ENCODE results near the gene FGF5. TPM values are rescaled to one million over a fixed set of nuclear protein-coding genes. Genes with fewer than 3 reads are reported as not detected.

Gene FGF5
- not detected for total RNA-seq

GRCh38 chr4:80266253-80266901 is at the start of gene FGF5:
Gene FGF5 (plus strand): TSS chr4:80266664. CDS start chr4:80266825, 161 bp downstream.
- H3K4me1 Mint-ChIP-seq (ENCODE audit: low read depth) = peaks cover 25% of the 10 kb centered on the region
- ChIA-PET POLR2A (no interaction called here), CTCF (no interaction called here)
- peak; percentile 49 for DNase-seq
- no peaks in the 10 kb centered on the region for H3K9me3 Mint-ChIP-seq
- intact Hi-C loops (cut with micrococcal nuclease) = loop anchor here (5.0 kb wide), 1 partner anchor 71 kb away; the partner anchor contains the start of gene CFAP299
- no peak within 1 kb of the TSS for H3K27ac Mint-ChIP-seq
- no peaks in the 10 kb centered on the region for H3K36me3 Mint-ChIP-seq
- peaks cover 73% of the 10 kb centered on the region for H3K27me3 Mint-ChIP-seq
- H3K4me3 Mint-ChIP-seq = peak within 1 kb of the TSS; percentile 65

- Mint-ChIP-seq H3K4me1 (ENCODE audit: low read depth) (peaks cover 2% of the 10 kb centered on the region), H3K9me3 (no peaks in the 10 kb centered on the region), H3K4me3 (no peak overlapping the region), H3K27me3 (peaks cover 12% of the 10 kb centered on the region), H3K27ac (no peak overlapping the region), H3K36me3 (no peaks in the 10 kb centered on the region)
- intact Hi-C loops (cut with micrococcal nuclease) = loop anchor here (10.0 kb wide), 2 partner anchors 115 to 1175 kb away; partner anchors contain the start of gene CFAP299
- CTCF ChIA-PET = interaction anchor here (1.1 to 2.1 kb wide), 5 partner anchors 17 to 1267 kb away, joined by 3 to 6 read pairs (median 4); no protein-coding TSS in a partner anchor
- no peak for DNase-seq
- POLR2A ChIA-PET = no interaction called here
Observed at GRCh38 chr4:80219301-80220025, 47.0 kb upstream of the FGF5 start.

GRCh38 chr4:80220711-80221110 is 45.8 kb upstream of the FGF5 start:
- peaks cover 15% of the 10 kb centered on the region for H3K27me3 Mint-ChIP-seq

GRCh38 chr4:80221161-80221560 is 45.3 kb upstream of the FGF5 start:
- H3K27ac Mint-ChIP-seq = no peak overlapping the region
- H3K4me3 Mint-ChIP-seq = no peak overlapping the region
- no peaks in the 10 kb centered on the region for H3K4me1 Mint-ChIP-seq (ENCODE audit: low read depth)
- ChIA-PET POLR2A (no interaction called here), CTCF (interaction anchor here (1.2 to 2.1 kb wide), 4 partner anchors 9 to 819 kb away, joined by 3 to 6 read pairs (median 4); no protein-coding TSS in a partner anchor)
- H3K9me3 Mint-ChIP-seq = no peaks in the 10 kb centered on the region
- peaks cover 15% of the 10 kb centered on the region for H3K27me3 Mint-ChIP-seq
- H3K36me3 Mint-ChIP-seq = no peaks in the 10 kb centered on the region
- intact Hi-C loops (cut with micrococcal nuclease) = loop anchor here (10.0 kb wide), 1 partner anchor 114 kb away; the partner anchor contains the start of gene CFAP299
- no peak for DNase-seq

More at GRCh38 chr4:80220711-80221110, 45.8 kb upstream of the FGF5 start:
- H3K4me3 Mint-ChIP-seq = no peak overlapping the region
- intact Hi-C loops (cut with micrococcal nuclease) = loop anchor here (10.0 kb wide), 1 partner anchor 114 kb away; the partner anchor contains the start of gene CFAP299
- H3K36me3 Mint-ChIP-seq = no peaks in the 10 kb centered on the region
- no peak for DNase-seq
- no peaks in the 10 kb centered on the region for H3K9me3 Mint-ChIP-seq
- no peak overlapping the region for H3K27ac Mint-ChIP-seq
- ChIA-PET POLR2A (no interaction called here), CTCF (interaction anchor here (1.2 to 2.1 kb wide), 6 partner anchors 9 to 1267 kb away, joined by 3 to 6 read pairs (median 4); no protein-coding TSS in a partner anchor)
- no peaks in the 10 kb centered on the region for H3K4me1 Mint-ChIP-seq (ENCODE audit: low read depth)

GRCh38 chr4:80225595-80225994 is 40.9 kb upstream of the FGF5 start:
- Mint-ChIP-seq H3K9me3 (no peaks in the 10 kb centered on the region), H3K27ac (no peak overlapping the region), H3K4me3 (no peak overlapping the region), H3K27me3 (peaks cover 12% of the 10 kb centered on the region), H3K4me1 (ENCODE audit: low read depth) (no peaks in the 10 kb centered on the region), H3K36me3 (no peaks in the 10 kb centered on the region)
- ChIA-PET CTCF (no interaction called here), POLR2A (no interaction called here)
- intact Hi-C loops (cut with micrococcal nuclease) = loop anchor here (10.0 kb wide), 1 partner anchor 109 kb away; the partner anchor contains the start of gene CFAP299
- DNase-seq = no peak

- H3K27me3 Mint-ChIP-seq = peaks cover 12% of the 10 kb centered on the region
- no peak overlapping the region for H3K4me3 Mint-ChIP-seq
- POLR2A ChIA-PET = no interaction called here
- intact Hi-C loops (cut with micrococcal nuclease) = loop anchor here (10.0 kb wide), 1 partner anchor 109 kb away; the partner anchor contains the start of gene CFAP299
- no peak for DNase-seq
- H3K36me3 Mint-ChIP-seq = no peaks in the 10 kb centered on the region
- CTCF ChIA-PET = no interaction called here
- H3K27ac Mint-ChIP-seq = no peak overlapping the region
- H3K4me1 Mint-ChIP-seq (ENCODE audit: low read depth) = no peaks in the 10 kb centered on the region
- no peaks in the 10 kb centered on the region for H3K9me3 Mint-ChIP-seq
Observed at GRCh38 chr4:80226094-80226493, 40.4 kb upstream of the FGF5 start.

GRCh38 chr4:80228460-80228859 is 38.0 kb upstream of the FGF5 start:
- POLR2A ChIA-PET = no interaction called here
- H3K36me3 Mint-ChIP-seq = no peaks in the 10 kb centered on the region
- no peaks in the 10 kb centered on the region for H3K9me3 Mint-ChIP-seq
- H3K4me3 Mint-ChIP-seq = no peak overlapping the region
- intact Hi-C loops (cut with micrococcal nuclease) = loop anchor here (10.0 kb wide), 1 partner anchor 106 kb away; the partner anchor contains the start of gene CFAP299
- H3K27ac Mint-ChIP-seq = no peak overlapping the region
- no peak for DNase-seq
- H3K27me3 Mint-ChIP-seq = peaks cover 13% of the 10 kb centered on the region
- CTCF ChIA-PET = no interaction called here
- H3K4me1 Mint-ChIP-seq (ENCODE audit: low read depth) = no peaks in the 10 kb centered on the region

GRCh38 chr4:80229128-80229527 is 37.3 kb upstream of the FGF5 start:
- ChIA-PET POLR2A (no interaction called here), CTCF (no interaction called here)
- Mint-ChIP-seq H3K9me3 (no peaks in the 10 kb centered on the region), H3K27ac (no peak overlapping the region), H3K36me3 (no peaks in the 10 kb centered on the region), H3K4me1 (ENCODE audit: low read depth) (no peaks in the 10 kb centered on the region), H3K4me3 (no peak overlapping the region), H3K27me3 (peaks cover 14% of the 10 kb centered on the region)
- intact Hi-C loops (cut with micrococcal nuclease) = loop anchor here (10.0 kb wide), 1 partner anchor 106 kb away; the partner anchor contains the start of gene CFAP299
- DNase-seq = no peak

GRCh38 chr4:80229590-80229989 is 36.9 kb upstream of the FGF5 start:
- Mint-ChIP-seq H3K4me3 (no peak overlapping the region), H3K9me3 (no peaks in the 10 kb centered on the region), H3K27me3 (peaks cover 14% of the 10 kb centered on the region), H3K27ac (no peak overlapping the region), H3K4me1 (ENCODE audit: low read depth) (no peaks in the 10 kb centered on the region), H3K36me3 (no peaks in the 10 kb centered on the region)
- DNase-seq = no peak
- CTCF ChIA-PET = no interaction called here
- POLR2A ChIA-PET = no interaction called here
- intact Hi-C loops (cut with micrococcal nuclease) = loop anchor here (10.0 kb wide), 1 partner anchor 105 kb away; the partner anchor contains the start of gene CFAP299

- Mint-ChIP-seq H3K4me3 (no peak overlapping the region), H3K36me3 (no peaks in the 10 kb centered on the region), H3K4me1 (ENCODE audit: low read depth) (no peaks in the 10 kb centered on the region), H3K9me3 (no peaks in the 10 kb centered on the region), H3K27me3 (peaks cover 16% of the 10 kb centered on the region), H3K27ac (no peak overlapping the region)
- CTCF ChIA-PET = interaction anchor here (0.9 kb wide), 1 partner anchor 16 kb away, joined by 4 read pairs; no protein-coding TSS in a partner anchor
- POLR2A ChIA-PET = no interaction called here
- intact Hi-C loops (cut with micrococcal nuclease) = no loop called here
- no peak for DNase-seq
Observed at GRCh38 chr4:80231180-80231579, 35.3 kb upstream of the FGF5 start.

GRCh38 chr4:80232707-80233370 is 33.6 kb upstream of the FGF5 start:
- no peak overlapping the region for H3K27ac Mint-ChIP-seq
- peaks cover 19% of the 10 kb centered on the region for H3K27me3 Mint-ChIP-seq
- H3K9me3 Mint-ChIP-seq = no peaks in the 10 kb centered on the region
- POLR2A ChIA-PET = no interaction called here
- intact Hi-C loops (cut with micrococcal nuclease) = no loop called here
- DNase-seq = no peak
- no peaks in the 10 kb centered on the region for H3K36me3 Mint-ChIP-seq
- no peaks in the 10 kb centered on the region for H3K4me1 Mint-ChIP-seq (ENCODE audit: low read depth)
- H3K4me3 Mint-ChIP-seq = no peak overlapping the region
- CTCF ChIA-PET = interaction anchor here (1.1 kb wide), 1 partner anchor 315 kb away, joined by 3 read pairs; no protein-coding TSS in a partner anchor

- CTCF ChIA-PET = no interaction called here
- POLR2A ChIA-PET = no interaction called here
- peaks cover 21% of the 10 kb centered on the region for H3K27me3 Mint-ChIP-seq
- no peak overlapping the region for H3K4me3 Mint-ChIP-seq
- intact Hi-C loops (cut with micrococcal nuclease) = no loop called here
- no peak for DNase-seq
- no peaks in the 10 kb centered on the region for H3K9me3 Mint-ChIP-seq
- no peak overlapping the region for H3K27ac Mint-ChIP-seq
- H3K4me1 Mint-ChIP-seq (ENCODE audit: low read depth) = no peaks in the 10 kb centered on the region
- no peaks in the 10 kb centered on the region for H3K36me3 Mint-ChIP-seq
Observed at GRCh38 chr4:80233390-80233789, 33.1 kb upstream of the FGF5 start.
